ENCODE results near the gene PBX3.

The PBX3 gene

GRCh38 chr9:125985142-125985997, 238.2 kb downstream of the PBX3 start:
- H3K4me3 ChIP-seq (ENCODE audit: control insufficient read depth, low read depth, low read length), result no peak overlapping the region
- no peak for DNase-seq (ENCODE audit: low read depth)
- TF ChIP-seq CTCF (conservative IDR thresholded peaks at IDR 0.05; ENCODE audit: control insufficient read depth, insufficient read depth, low read depth, low read length), result no peak

GRCh38 chr9:125985998-125986655, 239.0 kb downstream of the PBX3 start:
- no peak for DNase-seq (ENCODE audit: low read depth)
- no peak for TF ChIP-seq CTCF (conservative IDR thresholded peaks at IDR 0.05; ENCODE audit: control insufficient read depth, insufficient read depth, low read depth, low read length)
- H3K4me3 ChIP-seq (ENCODE audit: control insufficient read depth, low read depth, low read length), result no peak overlapping the region

GRCh38 chr9:125986966-125987365, 239.8 kb downstream of the PBX3 start:
- DNase-seq (ENCODE audit: low read depth), result no peak
- no peak for TF ChIP-seq CTCF (conservative IDR thresholded peaks at IDR 0.05; ENCODE audit: control insufficient read depth, insufficient read depth, low read depth, low read length)
- no peak overlapping the region for H3K4me3 ChIP-seq (ENCODE audit: control insufficient read depth, low read depth, low read length)

DNA sequence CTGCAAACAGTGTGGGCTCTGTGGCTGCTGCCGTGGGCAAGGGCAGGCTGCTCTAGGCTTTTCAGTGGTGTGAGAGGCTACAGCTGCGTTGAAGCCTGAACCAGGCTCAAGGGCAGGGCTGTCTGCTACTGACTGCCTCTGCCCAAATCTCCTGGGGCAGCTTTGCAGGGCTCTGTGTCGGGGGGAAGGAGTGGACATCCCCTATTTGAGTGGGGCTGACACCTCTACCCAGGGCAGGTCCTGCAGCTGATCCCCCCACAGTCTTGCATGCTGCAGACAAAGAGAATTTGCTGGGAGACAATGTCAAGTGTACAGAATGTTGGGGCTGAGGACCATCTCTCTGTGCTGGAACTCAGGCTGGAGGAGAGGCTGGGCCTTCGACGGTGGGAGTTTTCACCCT, 240.2 kb downstream of the PBX3 start:
- DNase-seq (ENCODE audit: low read depth), result no peak
- TF ChIP-seq CTCF (conservative IDR thresholded peaks at IDR 0.05; ENCODE audit: control insufficient read depth, insufficient read depth, low read depth, low read length), result no peak
- no peak overlapping the region for H3K4me3 ChIP-seq (ENCODE audit: control insufficient read depth, low read depth, low read length)

GRCh38 chr9:125988479-125989050, 241.4 kb downstream of the PBX3 start:
- DNase-seq (ENCODE audit: low read depth), result no peak
- TF ChIP-seq CTCF (conservative IDR thresholded peaks at IDR 0.05; ENCODE audit: control insufficient read depth, insufficient read depth, low read depth, low read length), result no peak
- H3K4me3 ChIP-seq (ENCODE audit: control insufficient read depth, low read depth, low read length), result no peak overlapping the region

DNA sequence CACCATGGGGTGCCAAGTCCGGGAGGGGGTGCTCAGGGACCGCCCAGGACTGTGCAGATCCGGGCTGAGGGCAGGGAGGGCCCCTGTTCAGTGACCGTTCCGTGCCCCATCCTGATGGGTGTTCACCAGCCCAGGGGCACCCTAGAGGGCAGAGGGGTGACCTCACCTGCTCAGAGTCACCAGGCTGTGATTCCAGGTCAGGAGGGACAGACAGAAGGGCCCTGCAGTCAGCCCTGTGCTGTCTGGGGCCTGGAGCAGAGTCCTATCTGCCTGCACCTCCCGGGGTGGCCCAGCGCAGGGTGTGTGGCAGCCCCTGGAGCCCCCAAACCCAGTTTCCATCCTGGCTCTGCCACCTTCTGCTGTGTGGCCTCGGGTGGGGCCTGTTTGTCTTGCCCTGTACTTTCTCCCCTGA, 241.9 kb downstream of the PBX3 start:
- H3K4me3 ChIP-seq (ENCODE audit: control insufficient read depth, low read depth, low read length), result no peak overlapping the region
- DNase-seq (ENCODE audit: low read depth), result no peak
- TF ChIP-seq CTCF (conservative IDR thresholded peaks at IDR 0.05; ENCODE audit: control insufficient read depth, insufficient read depth, low read depth, low read length), result no peak

Data from fibroblast of mammary gland (primary cell).